ENCODE results near the gene POLN. TPM values are rescaled to one million over a fixed set of nuclear protein-coding genes. Genes with fewer than 3 reads are reported as not detected.

POLN gene
- total and polyA plus RNA-seq, 2 experiments from 2014 or later: 1.8 to 4.0 TPM

- Mint-ChIP-seq H3K4me3 (no peak overlapping the region), H3K27ac (no peak overlapping the region), H3K36me3 (ENCODE audit: low read depth) (peaks cover 10% of the 10 kb centered on the region; the same call in 2 of the 3 replicates), H3K27me3 (ENCODE audit: insufficient read depth, low read depth, poor library complexity) (peaks cover 9% of the 10 kb centered on the region), H3K4me1 (no peaks in the 10 kb centered on the region), H3K9me3 (peaks cover 11% of the 10 kb centered on the region)
- Histone ChIP-seq H3K79me2 (replicated peaks; ENCODE audit: insufficient read depth) (no peaks in the 10 kb centered on the region), H3K27me3 (ENCODE audit: insufficient read depth) (no peaks in the 10 kb centered on the region), H4K20me1 (replicated peaks; ENCODE audit: insufficient read depth) (no peaks in the 10 kb centered on the region), H3K4me3 (no peak overlapping the region), H3K4me2 (no peak overlapping the region), H3F3A (replicated peaks; ENCODE audit: low read depth) (no peaks in the 10 kb centered on the region), H3K27ac (ENCODE audit: low read depth) (no peak overlapping the region), H3K36me3 (ENCODE audit: insufficient read depth) (no peaks in the 10 kb centered on the region), H3K9me2 (ENCODE audit: insufficient read depth) (no peaks in the 10 kb centered on the region), H2AFZ (no peak overlapping the region), H3K4me1 (ENCODE audit: insufficient read depth) (no peaks in the 10 kb centered on the region)
- DNase-seq (ENCODE audit: low spot score) (no peak), ATAC-seq (no peak)
- TF ChIP-seq CREB1 (CRISPR knock-in tag; IDR thresholded peaks at IDR 0.05; ENCODE audit: low read depth) (no peak), STAT1 (IDR thresholded peaks at IDR 0.05; ENCODE audit: unreplicated experiment) (no peak)
- TF ChIP-seq, protein P1, sequence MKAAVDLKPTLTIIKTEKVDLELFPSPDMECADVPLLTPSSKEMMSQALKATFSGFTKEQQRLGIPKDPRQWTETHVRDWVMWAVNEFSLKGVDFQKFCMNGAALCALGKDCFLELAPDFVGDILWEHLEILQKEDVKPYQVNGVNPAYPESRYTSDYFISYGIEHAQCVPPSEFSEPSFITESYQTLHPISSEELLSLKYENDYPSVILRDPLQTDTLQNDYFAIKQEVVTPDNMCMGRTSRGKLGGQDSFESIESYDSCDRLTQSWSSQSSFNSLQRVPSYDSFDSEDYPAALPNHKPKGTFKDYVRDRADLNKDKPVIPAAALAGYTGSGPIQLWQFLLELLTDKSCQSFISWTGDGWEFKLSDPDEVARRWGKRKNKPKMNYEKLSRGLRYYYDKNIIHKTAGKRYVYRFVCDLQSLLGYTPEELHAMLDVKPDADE (IDR thresholded peaks at IDR 0.05): no peak
Measured at GRCh38 chr4:2179717-2180116, 62.2 kb downstream of the POLN start.

- ATAC-seq (no peak), DNase-seq (ENCODE audit: low spot score) (no peak)
- peaks cover 10% of the 10 kb centered on the region; the same call in 2 of the 3 replicates for H3K36me3 Mint-ChIP-seq (ENCODE audit: low read depth)
- no peaks in the 10 kb centered on the region for H3K4me1 Mint-ChIP-seq
- no peak overlapping the region for H2AFZ ChIP-seq
- no peaks in the 10 kb centered on the region for H4K20me1 ChIP-seq (replicated peaks; ENCODE audit: insufficient read depth)
- H3K27ac ChIP-seq (ENCODE audit: low read depth): no peak overlapping the region
- no peaks in the 10 kb centered on the region for H3F3A ChIP-seq (replicated peaks; ENCODE audit: low read depth)
- H3K9me2 ChIP-seq (ENCODE audit: insufficient read depth): no peaks in the 10 kb centered on the region
- no peak for TF ChIP-seq CTCF (conservative IDR thresholded peaks at IDR 0.05; ENCODE audit: low read depth in 2 of 2)
- TF ChIP-seq POLR2AphosphoS5 (IDR thresholded peaks at IDR 0.05; ENCODE audit: low read depth): no peak
- no peak overlapping the region for H3K4me3 Mint-ChIP-seq
- H3K9me3 Mint-ChIP-seq: peaks cover 11% of the 10 kb centered on the region
- H3K27me3 ChIP-seq (ENCODE audit: insufficient read depth): no peaks in the 10 kb centered on the region
- H3K4me1 ChIP-seq (ENCODE audit: insufficient read depth): no peaks in the 10 kb centered on the region
- H3K27me3 Mint-ChIP-seq (ENCODE audit: insufficient read depth, low read depth, poor library complexity): peaks cover 9% of the 10 kb centered on the region
- no peaks in the 10 kb centered on the region for H3K79me2 ChIP-seq (replicated peaks; ENCODE audit: insufficient read depth)
- H3K4me3 ChIP-seq: no peak overlapping the region
- no peaks in the 10 kb centered on the region for H3K36me3 ChIP-seq (ENCODE audit: insufficient read depth)
- H3K4me2 ChIP-seq: no peak overlapping the region
- H3K27ac Mint-ChIP-seq: no peak overlapping the region
Measured at GRCh38 chr4:2178986-2179385, 62.9 kb downstream of the POLN start.

DNA sequence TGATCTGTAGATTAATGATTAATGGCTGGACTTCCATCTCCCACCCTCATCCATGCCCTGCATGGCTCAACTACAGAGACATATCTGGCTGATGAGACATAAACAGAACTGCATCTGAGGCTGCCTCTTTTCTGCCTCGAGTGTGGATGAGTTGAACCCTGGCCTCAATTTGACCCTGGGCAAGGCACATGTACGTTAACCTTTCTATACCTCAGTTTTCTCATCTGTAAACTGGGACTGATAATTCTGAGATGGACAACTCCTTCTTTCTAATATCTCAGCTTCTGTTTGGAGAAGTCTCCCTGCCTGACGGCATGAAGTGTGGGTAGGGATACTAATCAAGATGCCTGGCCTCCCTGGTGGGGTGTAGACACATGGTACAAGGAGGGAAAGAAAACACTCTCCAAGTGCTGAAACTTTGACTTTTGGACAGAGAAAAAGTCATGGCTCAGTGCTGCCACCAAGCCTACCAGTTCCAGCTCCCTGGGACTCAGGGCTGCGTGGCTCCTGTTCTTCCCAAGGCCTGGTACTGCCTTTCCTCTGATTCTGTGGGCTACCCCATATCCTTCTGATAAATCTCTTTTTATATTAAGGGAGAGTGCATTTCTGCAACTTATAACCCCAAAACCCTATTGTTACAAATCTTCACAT lies 64.4 kb downstream of the POLN start:
- ATAC-seq (peak; percentile 57; the same call in 2 of the 3 replicates), DNase-seq (ENCODE audit: low spot score) (peak; percentile 15)
- H3K27ac ChIP-seq (ENCODE audit: low read depth): no peak overlapping the region
- H3K9me2 ChIP-seq (ENCODE audit: insufficient read depth): no peaks in the 10 kb centered on the region
- H3K4me3 ChIP-seq: no peak overlapping the region
- H3K36me3 ChIP-seq (ENCODE audit: insufficient read depth): no peaks in the 10 kb centered on the region
- H3K27ac Mint-ChIP-seq: no peak overlapping the region
- TF ChIP-seq CTCF (conservative IDR thresholded peaks at IDR 0.05; ENCODE audit: low read depth in 2 of 2) (peak in 1 of 2 experiments; percentile 38; a peak in 2 of 4 replicates), STAT1 (IDR thresholded peaks at IDR 0.05; ENCODE audit: unreplicated experiment) (no peak)
- H3K79me2 ChIP-seq (replicated peaks; ENCODE audit: insufficient read depth): no peaks in the 10 kb centered on the region
- H3K4me1 Mint-ChIP-seq: no peaks in the 10 kb centered on the region
- no peaks in the 10 kb centered on the region for H3K4me1 ChIP-seq (ENCODE audit: insufficient read depth)
- no peak overlapping the region for H3K4me2 ChIP-seq
- H2AFZ ChIP-seq: no peak overlapping the region
- no peaks in the 10 kb centered on the region for H4K20me1 ChIP-seq (replicated peaks; ENCODE audit: insufficient read depth)
- no peaks in the 10 kb centered on the region for H3F3A ChIP-seq (replicated peaks; ENCODE audit: low read depth)
- no peak overlapping the region for H3K4me3 Mint-ChIP-seq
- no peaks in the 10 kb centered on the region for H3K27me3 ChIP-seq (ENCODE audit: insufficient read depth)
- peaks cover 10% of the 10 kb centered on the region for H3K9me3 Mint-ChIP-seq
- H3K27me3 Mint-ChIP-seq (ENCODE audit: insufficient read depth, low read depth, poor library complexity): peaks cover 6% of the 10 kb centered on the region
- peaks cover 9% of the 10 kb centered on the region; the same call in 2 of the 3 replicates for H3K36me3 Mint-ChIP-seq (ENCODE audit: low read depth)
